B cell (primary cell): ENCODE results near the gene DISP2.

Experiments used
- CTCF ChIP-seq: fragments of 200-600 bp; IDR thresholded peaks from one replicate; pipeline ENCODE4 v1.8.0; 2022; ENCODE audit warnings: antibody characterized with exemption, mild to moderate bottlenecking
- EZH2 ChIP-seq: IDR thresholded peaks from 2 replicates; pipeline ENCODE4 v1.6.1; 2012; ENCODE audit warnings: borderline replicate concordance, low read depth, mild to moderate bottlenecking, moderate library complexity, low read length; ENCODE audit not compliant: insufficient read depth, poor library complexity, severe bottlenecking

GRCh38 chr15:40360015-40360414 is 2.0 kb downstream of the DISP2 start:
- no peak for TF ChIP-seq CTCF
- no peak for TF ChIP-seq EZH2
